ENCODE results near the gene MPHOSPH8. TPM values are rescaled to one million over a fixed set of nuclear protein-coding genes. Genes with fewer than 3 reads are reported as not detected.

Gene MPHOSPH8
- total RNA-seq, 1 experiment from 2014 or later, result 29.1 TPM

DNA sequence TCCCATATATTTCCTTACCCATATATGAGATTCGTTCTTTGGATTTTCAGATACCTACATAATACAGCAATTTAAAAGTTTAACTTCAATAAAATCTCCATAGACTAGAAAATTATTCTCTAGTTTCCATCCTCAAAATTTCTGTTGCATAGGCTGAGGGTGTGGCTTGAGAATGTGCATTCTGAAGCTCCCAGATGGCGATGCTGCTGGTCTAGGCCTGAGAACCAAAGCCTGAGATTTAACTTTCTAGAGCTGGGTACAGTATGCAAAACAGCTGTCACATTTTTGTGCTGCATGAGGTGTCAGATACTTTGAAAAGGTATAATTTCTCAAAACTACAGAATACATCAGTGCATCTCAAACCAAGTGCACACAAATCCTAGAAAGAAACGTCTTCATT, 42.7 kb downstream of the MPHOSPH8 start:
- Histone ChIP-seq H3K27me3 (replicated peaks; ENCODE audit: insufficient read depth, low read depth, low read length, poor library complexity) (no peaks in the 10 kb centered on the region), H3K27ac (ENCODE audit: low read depth, low read length, poor library complexity, severe bottlenecking) (no peak overlapping the region), H3K4me1 (ENCODE audit: insufficient read depth, low read length, poor library complexity, severe bottlenecking) (no peaks in the 10 kb centered on the region), H3K4me3 (ENCODE audit: low read depth, low read length, poor library complexity, severe bottlenecking) (no peak overlapping the region), H3K36me3 (ENCODE audit: insufficient read depth, low read length, poor library complexity, severe bottlenecking) (peaks cover 52% of the 10 kb centered on the region), H3K9me3 (ENCODE audit: low read depth, low read length, poor library complexity, severe bottlenecking) (no peaks in the 10 kb centered on the region)
- ChIA-PET CTCF (no interaction called here), POLR2A (ENCODE audit: low non-redundant PET) (interaction anchor here (0.5 kb wide), 1 partner anchor 495 kb away, joined by 3 read pairs; no protein-coding TSS in a partner anchor)
- DNase-seq (ENCODE audit: low spot score), result no peak
- no TSS peak for BruUV-seq (replicated peaks)
- no peak for TF ChIP-seq EZH2 (IDR thresholded peaks at IDR 0.05; ENCODE audit: borderline replicate concordance, low read depth, low read length, poor library complexity, severe bottlenecking)
- no peak for TF ChIP-seq CTCF (conservative IDR thresholded peaks at IDR 0.05; ENCODE audit: low read depth, low read length)
- intact Hi-C loops (cut with micrococcal nuclease; ENCODE audit: unreplicated experiment), result no loop called here

DNA sequence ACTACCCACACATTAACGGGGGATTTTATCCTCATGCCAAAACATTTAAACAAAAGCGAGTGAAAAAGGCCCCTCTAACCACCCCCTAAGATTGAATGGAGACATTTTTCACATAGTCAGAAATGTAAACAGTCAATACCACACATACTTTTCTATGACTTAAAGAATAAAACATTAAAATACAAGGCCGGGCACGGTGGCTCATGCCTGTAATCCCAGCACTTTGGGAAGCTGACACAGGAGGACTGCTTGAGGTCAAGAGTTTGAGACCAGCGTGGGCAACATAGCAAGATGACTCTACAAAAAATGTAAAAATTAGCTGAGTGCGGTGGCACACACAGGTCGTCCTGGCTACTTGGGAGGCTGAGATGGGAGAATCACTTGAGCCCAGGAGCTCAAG, 47.3 kb downstream of the MPHOSPH8 start:
- H3K9me3 ChIP-seq (ENCODE audit: low read depth, low read length, poor library complexity, severe bottlenecking), result no peaks in the 10 kb centered on the region
- DNase-seq (ENCODE audit: low spot score), result no peak
- ChIA-PET CTCF (no interaction called here), POLR2A (ENCODE audit: low non-redundant PET) (no interaction called here)
- H3K4me3 ChIP-seq (ENCODE audit: low read depth, low read length, poor library complexity, severe bottlenecking), result no peak overlapping the region
- intact Hi-C loops (cut with micrococcal nuclease; ENCODE audit: unreplicated experiment), result no loop called here
- TF ChIP-seq EZH2 (IDR thresholded peaks at IDR 0.05; ENCODE audit: borderline replicate concordance, low read depth, low read length, poor library complexity, severe bottlenecking) (no peak), CTCF (conservative IDR thresholded peaks at IDR 0.05; ENCODE audit: low read depth, low read length) (no peak)
- no peaks in the 10 kb centered on the region for H3K27me3 ChIP-seq (replicated peaks; ENCODE audit: insufficient read depth, low read depth, low read length, poor library complexity)
- H3K4me1 ChIP-seq (ENCODE audit: insufficient read depth, low read length, poor library complexity, severe bottlenecking), result peaks cover 8% of the 10 kb centered on the region
- no peak overlapping the region for H3K27ac ChIP-seq (ENCODE audit: low read depth, low read length, poor library complexity, severe bottlenecking)
- H3K36me3 ChIP-seq (ENCODE audit: insufficient read depth, low read length, poor library complexity, severe bottlenecking), result peaks cover 10% of the 10 kb centered on the region
- BruUV-seq (replicated peaks), result no TSS peak

GRCh38 chr13:19681517-19681916, 48.1 kb downstream of the MPHOSPH8 start:
- intact Hi-C loops (cut with micrococcal nuclease; ENCODE audit: unreplicated experiment), result no loop called here
- Histone ChIP-seq H3K4me1 (ENCODE audit: insufficient read depth, low read length, poor library complexity, severe bottlenecking) (peaks cover 8% of the 10 kb centered on the region), H3K36me3 (ENCODE audit: insufficient read depth, low read length, poor library complexity, severe bottlenecking) (peaks cover 6% of the 10 kb centered on the region), H3K27ac (ENCODE audit: low read depth, low read length, poor library complexity, severe bottlenecking) (no peak overlapping the region), H3K4me3 (ENCODE audit: low read depth, low read length, poor library complexity, severe bottlenecking) (no peak overlapping the region), H3K27me3 (replicated peaks; ENCODE audit: insufficient read depth, low read depth, low read length, poor library complexity) (no peaks in the 10 kb centered on the region), H3K9me3 (ENCODE audit: low read depth, low read length, poor library complexity, severe bottlenecking) (no peaks in the 10 kb centered on the region)
- ChIA-PET CTCF (no interaction called here), POLR2A (ENCODE audit: low non-redundant PET) (no interaction called here)
- no TSS peak for BruUV-seq (replicated peaks)
- TF ChIP-seq CTCF (conservative IDR thresholded peaks at IDR 0.05; ENCODE audit: low read depth, low read length), result no peak
- no peak for TF ChIP-seq EZH2 (IDR thresholded peaks at IDR 0.05; ENCODE audit: borderline replicate concordance, low read depth, low read length, poor library complexity, severe bottlenecking)
- DNase-seq (ENCODE audit: low spot score), result peak; percentile 60

Data from A673 (cell line).